ENCODE results near the gene TUBB3.

Gene TUBB3

DNA sequence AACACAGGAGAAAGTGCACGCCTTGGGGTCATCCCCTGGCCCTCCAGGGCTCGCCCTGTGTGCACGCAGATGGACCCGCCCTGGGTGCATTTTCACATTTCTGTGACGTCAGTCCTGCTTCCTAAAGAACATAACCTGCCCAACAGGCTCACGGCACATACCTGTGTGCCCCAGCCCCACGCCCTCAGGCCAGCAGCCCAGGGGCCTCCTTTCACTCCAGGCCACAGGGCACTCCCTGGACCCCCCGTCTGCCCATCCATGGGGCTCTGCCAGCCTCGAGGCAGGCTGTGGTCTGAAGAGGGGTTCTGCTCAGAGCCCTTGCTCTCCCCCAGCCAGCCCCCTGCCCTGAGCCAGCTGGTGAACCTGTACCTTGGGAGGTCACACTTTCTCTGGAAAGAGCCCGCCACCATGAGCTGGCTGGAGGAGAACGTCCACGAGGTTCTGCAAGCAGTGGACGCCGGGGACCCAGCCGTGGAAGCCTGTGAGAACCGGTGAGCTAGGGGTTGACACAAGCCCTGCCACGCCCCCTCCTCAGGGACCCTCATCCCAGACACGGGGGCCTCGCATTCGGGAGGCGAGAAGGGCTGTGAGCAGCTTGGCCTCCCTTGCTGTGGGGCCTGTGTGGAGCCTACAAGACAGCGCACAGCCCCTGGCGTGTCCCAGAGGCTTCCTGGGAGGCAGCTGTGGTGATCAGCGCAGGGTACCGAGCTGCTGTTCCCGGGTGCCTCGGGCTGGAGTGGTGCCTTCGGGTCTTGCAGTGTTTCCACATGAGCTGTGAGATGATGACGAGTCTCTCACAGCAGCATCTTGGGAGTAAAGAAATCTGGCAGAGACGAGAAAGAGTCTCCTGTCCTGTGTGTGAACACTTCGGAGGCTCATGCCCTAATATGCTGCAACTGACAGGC lies 18.3 kb upstream of the TUBB3 start:
- H3K4me3 ChIP-seq (ENCODE audit: low read length) = no peak overlapping the region
- peaks cover 11% of the 10 kb centered on the region for H3K9me3 ChIP-seq (ENCODE audit: insufficient read depth, low read depth, low read length)
- H3K4me1 ChIP-seq (ENCODE audit: insufficient read depth, low read length) = no peaks in the 10 kb centered on the region
- H3K27ac ChIP-seq (ENCODE audit: low read length) = no peak overlapping the region
- H3K36me3 ChIP-seq (ENCODE audit: insufficient read depth, low read depth, low read length) = peaks cover 39% of the 10 kb centered on the region
- no peaks in the 10 kb centered on the region for H3K27me3 ChIP-seq (ENCODE audit: insufficient read depth, low read length)
- H3K9ac ChIP-seq (ENCODE audit: low read depth, low read length) = no peak overlapping the region

DNA sequence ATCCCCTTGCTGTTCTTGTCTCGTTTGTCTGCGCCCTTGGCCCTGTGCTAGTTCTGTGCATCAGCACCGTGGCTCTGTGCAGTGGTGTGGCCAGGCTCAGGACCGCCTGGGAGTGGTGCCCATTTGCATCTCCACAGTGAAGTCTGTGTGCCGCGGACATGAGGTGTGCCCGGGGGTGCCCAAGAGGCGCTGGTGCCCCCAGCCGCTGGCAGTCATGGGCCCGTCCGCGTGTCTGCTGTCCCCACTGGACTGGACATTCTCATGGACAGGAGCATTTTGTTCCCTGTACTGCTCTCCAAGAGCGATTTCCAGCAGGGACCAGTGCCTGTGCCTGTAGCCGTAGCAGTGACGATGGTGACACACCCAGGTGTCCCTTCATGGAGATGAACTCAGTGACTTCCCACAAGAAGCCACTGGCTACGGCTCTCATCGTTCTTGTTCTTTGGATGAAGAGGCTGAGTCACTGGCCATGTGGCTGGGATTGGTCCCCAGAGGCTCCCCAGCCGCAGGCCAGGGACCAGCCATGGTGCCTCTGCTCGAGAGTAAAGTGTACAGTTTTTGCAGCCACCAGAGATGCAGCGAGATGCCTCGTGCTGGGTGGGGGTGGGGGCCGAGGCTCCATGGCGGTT lies 17.5 kb upstream of the TUBB3 start:
- peaks cover 35% of the 10 kb centered on the region for H3K36me3 ChIP-seq (ENCODE audit: insufficient read depth, low read depth, low read length)
- peaks cover 11% of the 10 kb centered on the region for H3K9me3 ChIP-seq (ENCODE audit: insufficient read depth, low read depth, low read length)
- no peak overlapping the region for H3K27ac ChIP-seq (ENCODE audit: low read length)
- H3K9ac ChIP-seq (ENCODE audit: low read depth, low read length) = no peak overlapping the region
- no peaks in the 10 kb centered on the region for H3K27me3 ChIP-seq (ENCODE audit: insufficient read depth, low read length)
- no peak overlapping the region for H3K4me3 ChIP-seq (ENCODE audit: low read length)
- H3K4me1 ChIP-seq (ENCODE audit: insufficient read depth, low read length) = no peaks in the 10 kb centered on the region

DNA sequence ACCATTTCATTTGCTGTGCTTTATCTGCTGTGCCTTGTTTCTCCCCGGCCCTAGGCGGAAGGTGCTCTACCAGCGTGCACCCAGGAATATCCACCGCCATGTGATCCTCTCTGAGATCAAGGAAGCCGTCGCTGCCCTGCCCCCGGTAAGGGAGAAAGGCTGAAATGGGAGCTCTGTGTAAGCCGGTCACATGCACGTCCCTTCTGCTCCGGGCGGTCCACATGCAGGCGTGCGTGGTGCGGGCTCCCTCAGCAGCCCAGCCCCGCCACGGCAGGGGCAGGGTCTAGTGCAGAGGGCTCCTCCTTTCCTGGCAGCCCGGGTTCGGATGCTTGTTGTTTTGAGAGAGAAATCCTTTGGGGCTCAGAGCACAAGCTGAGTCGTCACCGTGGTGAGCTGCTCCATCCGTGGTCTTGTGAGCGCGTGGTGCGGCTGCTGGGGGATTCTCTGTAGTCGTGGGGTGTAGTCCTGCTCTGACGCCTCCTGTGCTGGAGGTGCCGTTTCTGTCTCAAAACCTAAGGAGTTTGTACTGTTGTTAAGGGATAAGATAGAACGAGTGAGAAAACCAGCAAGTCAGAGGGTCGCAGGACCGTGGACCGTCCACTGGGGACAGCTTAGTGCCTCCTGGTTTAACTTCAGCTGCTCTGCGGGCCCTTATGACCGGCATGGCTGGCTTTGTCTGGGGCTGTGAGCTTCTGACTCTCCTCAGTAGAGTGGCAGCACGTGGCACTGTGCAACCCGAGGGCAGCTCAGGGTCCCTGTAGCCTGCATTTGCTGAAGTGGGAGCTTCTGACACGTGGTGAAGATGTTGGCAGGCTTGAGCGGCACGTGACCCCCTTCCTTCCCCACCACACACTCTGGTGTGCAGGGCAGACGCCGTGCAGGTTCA lies 16.8 kb upstream of the TUBB3 start:
- Histone ChIP-seq H3K4me1 (ENCODE audit: insufficient read depth, low read length) (no peaks in the 10 kb centered on the region), H3K27me3 (ENCODE audit: insufficient read depth, low read length) (no peaks in the 10 kb centered on the region), H3K9ac (ENCODE audit: low read depth, low read length) (no peak overlapping the region), H3K36me3 (ENCODE audit: insufficient read depth, low read depth, low read length) (peaks cover 37% of the 10 kb centered on the region), H3K4me3 (ENCODE audit: low read length) (no peak overlapping the region), H3K9me3 (ENCODE audit: insufficient read depth, low read depth, low read length) (peaks cover 11% of the 10 kb centered on the region), H3K27ac (ENCODE audit: low read length) (no peak overlapping the region)

DNA sequence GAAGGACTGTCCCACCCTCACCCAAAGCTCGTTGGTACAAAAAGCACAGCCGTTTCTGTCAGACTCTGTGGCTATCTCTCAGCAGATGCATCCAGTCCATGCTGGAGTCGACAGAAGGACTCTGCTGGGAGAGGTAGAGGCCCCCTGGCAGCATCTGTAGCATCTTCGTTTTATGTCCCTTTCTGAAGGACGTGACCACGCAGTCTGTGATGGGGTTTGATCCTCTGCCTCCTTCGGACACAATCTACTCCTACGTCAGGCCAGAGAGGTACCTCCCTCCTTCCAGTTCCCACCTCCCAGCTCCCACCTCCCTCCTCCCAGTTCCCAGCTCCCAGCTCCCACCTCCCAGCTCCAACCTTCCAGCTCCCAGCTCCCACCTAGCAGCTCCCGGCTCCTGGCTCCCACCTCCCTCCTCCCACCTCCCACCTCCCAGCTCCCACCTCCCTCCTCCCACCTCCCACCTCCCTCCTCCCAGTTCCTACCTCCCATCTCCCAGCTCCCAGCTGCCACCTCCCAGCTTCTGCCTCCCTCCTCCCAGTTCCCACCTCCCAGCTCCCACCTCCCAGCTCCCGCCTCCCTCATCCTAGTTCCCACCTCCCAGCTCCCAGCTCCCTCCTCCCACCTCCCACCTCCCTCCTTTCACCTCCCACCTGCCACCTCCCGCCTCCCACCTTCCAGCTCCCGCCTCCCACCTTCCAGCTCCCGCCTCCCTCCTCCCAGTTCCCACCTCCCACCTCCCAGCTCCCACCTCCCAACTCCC lies 15.9 kb upstream of the TUBB3 start:
- no peak overlapping the region for H3K27ac ChIP-seq (ENCODE audit: low read length)
- no peak overlapping the region for H3K4me3 ChIP-seq (ENCODE audit: low read length)
- H3K9ac ChIP-seq (ENCODE audit: low read depth, low read length) = no peak overlapping the region
- peaks cover 11% of the 10 kb centered on the region for H3K9me3 ChIP-seq (ENCODE audit: insufficient read depth, low read depth, low read length)
- H3K27me3 ChIP-seq (ENCODE audit: insufficient read depth, low read length) = no peaks in the 10 kb centered on the region
- H3K36me3 ChIP-seq (ENCODE audit: insufficient read depth, low read depth, low read length) = peaks cover 40% of the 10 kb centered on the region
- H3K4me1 ChIP-seq (ENCODE audit: insufficient read depth, low read length) = no peaks in the 10 kb centered on the region

DNA sequence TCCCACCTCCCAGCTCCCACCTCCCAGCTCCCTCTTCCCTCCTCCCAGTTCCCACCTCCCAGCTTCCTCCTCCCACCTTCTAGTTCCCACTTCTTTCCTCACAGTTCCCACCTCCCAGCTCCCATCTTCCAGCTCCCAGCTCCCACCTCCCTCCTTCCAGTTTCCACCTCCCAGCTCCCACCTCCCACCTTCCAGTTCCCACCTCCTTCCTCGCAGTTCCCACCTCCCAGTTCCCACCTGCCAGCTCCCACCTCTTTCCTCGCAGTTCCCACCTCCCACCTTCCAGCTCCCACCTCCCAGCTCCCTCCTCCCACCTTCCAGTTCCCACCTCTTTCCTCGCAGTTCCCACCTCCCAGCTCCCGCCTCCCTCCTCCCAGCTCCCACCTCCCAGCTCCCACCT lies 14.9 kb upstream of the TUBB3 start:
- peaks cover 11% of the 10 kb centered on the region for H3K9me3 ChIP-seq (ENCODE audit: insufficient read depth, low read depth, low read length)

GRCh38 chr16:89909777-89910716 lies 13.1 kb upstream of the TUBB3 start:
- Histone ChIP-seq H3K27ac (ENCODE audit: low read length) (no peak overlapping the region), H3K9me3 (ENCODE audit: insufficient read depth, low read depth, low read length) (peaks cover 11% of the 10 kb centered on the region), H3K9ac (ENCODE audit: low read depth, low read length) (no peak overlapping the region), H3K4me3 (ENCODE audit: low read length) (no peak overlapping the region), H3K36me3 (ENCODE audit: insufficient read depth, low read depth, low read length) (peaks cover 40% of the 10 kb centered on the region), H3K27me3 (ENCODE audit: insufficient read depth, low read length) (no peaks in the 10 kb centered on the region), H3K4me1 (ENCODE audit: insufficient read depth, low read length) (no peaks in the 10 kb centered on the region)

More for the DNA sequence above, 14.9 kb upstream of the TUBB3 start:
- no peak overlapping the region for H3K9ac ChIP-seq (ENCODE audit: low read depth, low read length)
- peaks cover 40% of the 10 kb centered on the region for H3K36me3 ChIP-seq (ENCODE audit: insufficient read depth, low read depth, low read length)
- H3K4me1 ChIP-seq (ENCODE audit: insufficient read depth, low read length) = no peaks in the 10 kb centered on the region
- H3K27ac ChIP-seq (ENCODE audit: low read length) = no peak overlapping the region
- H3K27me3 ChIP-seq (ENCODE audit: insufficient read depth, low read length) = no peaks in the 10 kb centered on the region
- no peak overlapping the region for H3K4me3 ChIP-seq (ENCODE audit: low read length)

DNA sequence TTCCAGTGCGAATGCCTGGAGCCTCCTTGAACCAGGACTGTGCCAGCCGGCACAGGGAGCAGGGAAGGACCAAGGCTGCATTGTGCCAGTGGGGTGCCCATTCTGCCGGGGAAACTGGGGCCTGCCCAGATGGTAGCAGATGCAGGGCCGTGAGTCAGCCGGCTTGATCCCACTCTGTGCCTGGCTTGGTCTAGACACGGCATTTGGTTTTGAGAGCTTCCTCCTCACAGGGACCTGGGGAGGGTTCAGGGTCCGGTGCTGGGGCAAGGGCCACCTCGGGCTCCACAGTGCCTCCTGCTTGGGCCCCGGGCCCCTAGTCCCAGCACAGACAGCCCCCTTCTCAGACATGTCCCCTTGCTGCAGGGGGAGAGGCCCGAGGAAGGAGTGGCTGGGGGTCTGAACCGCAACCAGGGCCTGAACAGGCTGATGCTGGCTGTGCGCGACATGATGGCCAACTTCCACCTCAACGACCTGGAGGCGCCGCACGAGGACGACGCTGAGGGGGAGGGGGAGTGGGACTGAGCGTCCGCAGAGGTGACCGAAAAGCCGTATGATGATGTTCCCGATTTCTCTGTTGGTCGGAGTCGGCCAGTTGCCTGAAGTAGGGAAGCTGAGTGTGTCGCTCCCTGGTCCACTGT lies 12.3 kb upstream of the TUBB3 start:
- Histone ChIP-seq H3K9ac (ENCODE audit: low read depth, low read length) (no peak overlapping the region), H3K9me3 (ENCODE audit: insufficient read depth, low read depth, low read length) (peaks cover 11% of the 10 kb centered on the region), H3K4me1 (ENCODE audit: insufficient read depth, low read length) (no peaks in the 10 kb centered on the region), H3K27me3 (ENCODE audit: insufficient read depth, low read length) (no peaks in the 10 kb centered on the region), H3K36me3 (ENCODE audit: insufficient read depth, low read depth, low read length) (peaks cover 34% of the 10 kb centered on the region), H3K27ac (ENCODE audit: low read length) (no peak overlapping the region), H3K4me3 (ENCODE audit: low read length) (no peak overlapping the region)

DNA sequence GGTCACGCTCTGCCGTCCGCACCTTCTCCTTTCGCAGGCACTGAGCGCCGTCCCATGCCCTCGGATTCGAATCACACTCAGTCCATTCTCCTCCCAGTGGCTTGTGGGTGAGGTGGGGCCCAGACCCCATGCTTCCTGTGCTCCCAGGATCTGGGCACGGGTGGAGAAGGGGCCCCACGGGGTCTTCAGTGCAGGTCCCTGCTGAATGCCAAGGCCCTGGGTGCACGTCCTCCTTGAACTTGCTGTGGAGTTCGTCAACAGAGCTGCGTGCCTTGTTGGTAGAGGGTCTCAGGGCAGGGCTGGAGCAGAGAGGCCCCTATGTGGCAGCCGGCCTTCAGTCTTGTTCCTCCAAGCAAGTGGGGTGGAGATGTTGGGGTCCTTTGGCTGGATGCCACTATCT lies 11.8 kb upstream of the TUBB3 start:
- Histone ChIP-seq H3K4me3 (ENCODE audit: low read length) (no peak overlapping the region), H3K4me1 (ENCODE audit: insufficient read depth, low read length) (no peaks in the 10 kb centered on the region), H3K9me3 (ENCODE audit: insufficient read depth, low read depth, low read length) (peaks cover 11% of the 10 kb centered on the region), H3K36me3 (ENCODE audit: insufficient read depth, low read depth, low read length) (peaks cover 30% of the 10 kb centered on the region), H3K9ac (ENCODE audit: low read depth, low read length) (no peak overlapping the region), H3K27ac (ENCODE audit: low read length) (no peak overlapping the region), H3K27me3 (ENCODE audit: insufficient read depth, low read length) (no peaks in the 10 kb centered on the region)

GRCh38 chr16:89912143-89912542 lies 11.0 kb upstream of the TUBB3 start:
- Histone ChIP-seq H3K27ac (ENCODE audit: low read length) (no peak overlapping the region), H3K9me3 (ENCODE audit: insufficient read depth, low read depth, low read length) (peaks cover 8% of the 10 kb centered on the region), H3K27me3 (ENCODE audit: insufficient read depth, low read length) (no peaks in the 10 kb centered on the region; the same call in 1 of the 2 replicates), H3K4me3 (ENCODE audit: low read length) (no peak overlapping the region), H3K9ac (ENCODE audit: low read depth, low read length) (no peak overlapping the region), H3K36me3 (ENCODE audit: insufficient read depth, low read depth, low read length) (peaks cover 23% of the 10 kb centered on the region), H3K4me1 (ENCODE audit: insufficient read depth, low read length) (no peaks in the 10 kb centered on the region)

- peaks cover 8% of the 10 kb centered on the region for H3K9me3 ChIP-seq (ENCODE audit: insufficient read depth, low read depth, low read length)
- no peak overlapping the region for H3K4me3 ChIP-seq (ENCODE audit: low read length)
- no peaks in the 10 kb centered on the region; the same call in 1 of the 2 replicates for H3K27me3 ChIP-seq (ENCODE audit: insufficient read depth, low read length)
- H3K4me1 ChIP-seq (ENCODE audit: insufficient read depth, low read length) = no peaks in the 10 kb centered on the region
- H3K9ac ChIP-seq (ENCODE audit: low read depth, low read length) = no peak overlapping the region
- no peak overlapping the region for H3K27ac ChIP-seq (ENCODE audit: low read length)
- H3K36me3 ChIP-seq (ENCODE audit: insufficient read depth, low read depth, low read length) = peaks cover 23% of the 10 kb centered on the region; the same call in 1 of the 2 replicates
Measured at GRCh38 chr16:89912627-89913026, 10.5 kb upstream of the TUBB3 start.
